SU-DHL-6 (cell line): ENCODE measurements around the gene ELOVL6.

Experiments used
- H2AFZ ChIP-seq: fragments of 200-600 bp; sonication (generic); 2 replicates; pipeline ENCODE4 v1.6.1; 2014; ENCODE audit warnings: low read depth, mild to moderate bottlenecking, moderate library complexity, mixed read lengths, antibody characterized with exemption, low read length; ENCODE audit not compliant: severe bottlenecking
- H3F3A ChIP-seq: fragments of 200-600 bp; shearing (Covaris generic); 2 replicates; pipeline ENCODE4 v1.6.0; 2016; ENCODE audit warnings: antibody characterized with exemption, mild to moderate bottlenecking; ENCODE audit not compliant: insufficient read depth
- H3K27ac ChIP-seq: fragments of 200-600 bp; sonication (generic); 2 replicates; pipeline ENCODE4 v1.5.1; 2016; ENCODE audit warnings: low read depth, mild to moderate bottlenecking, low read length, moderate library complexity, mixed read lengths
- H3K27me3 ChIP-seq: fragments of 200-600 bp; sonication (generic), shearing (Covaris generic); 2 replicates; pipeline ENCODE4 v1.6.0; 2014; ENCODE audit warnings: mild to moderate bottlenecking, low read length
- H3K36me3 ChIP-seq: fragments of 200-600 bp; sonication (generic); 2 replicates; pipeline ENCODE4 v1.6.1; 2014; ENCODE audit warnings: mild to moderate bottlenecking, low read length, mixed read lengths
- H3K4me2 ChIP-seq: fragments of 300-600, 200-600 bp; shearing (Covaris generic), sonication (generic); 2 replicates; pipeline ENCODE4 v1.6.0; 2014; ENCODE audit warnings: low read length, low read depth, mild to moderate bottlenecking; ENCODE audit not compliant: poor library complexity, severe bottlenecking
- H3K4me3 ChIP-seq: fragments of 200-600 bp; sonication (generic); 2 replicates; pipeline ENCODE4 v1.5.1; 2014; ENCODE audit warnings: antibody characterized with exemption, low read length, mild to moderate bottlenecking, mixed read lengths; ENCODE audit not compliant: insufficient read depth, poor library complexity, severe bottlenecking
- H3K79me2 ChIP-seq: fragments of 200-600 bp; sonication (generic); 2 replicates; pipeline ENCODE4 v1.6.1; 2014; ENCODE audit warnings: mild to moderate bottlenecking, low read length, moderate library complexity; ENCODE audit not compliant: insufficient read depth
- H3K9ac ChIP-seq: fragments of 200-600 bp; sonication (generic); 2 replicates; pipeline ENCODE4 v1.7.0; 2014; ENCODE audit warnings: mild to moderate bottlenecking, low read length
- H3K9me2 ChIP-seq: fragments of 200-600 bp; sonication (generic); replicated peaks from 2 replicates; pipeline ENCODE4 v1.6.1; 2014; ENCODE audit warnings: low read length; ENCODE audit not compliant: insufficient read depth
- H3K9me3 ChIP-seq: fragments of 200-600 bp; sonication (generic); 2 replicates; pipeline ENCODE4 v1.6.1; 2014; ENCODE audit warnings: low read length, mixed read lengths; ENCODE audit not compliant: insufficient read depth
- H4K20me1 ChIP-seq: fragments of 200-600 bp; sonication (generic); 2 replicates; pipeline ENCODE4 v1.6.1; 2014; ENCODE audit warnings: low read depth, mild to moderate bottlenecking, antibody characterized with exemption, low read length, moderate library complexity, mixed read lengths
- EZH2phosphoT487 ChIP-seq: fragments of 200-600 bp; sonication (generic), shearing (Covaris generic); conservative IDR thresholded peaks from 2 replicates; pipeline ENCODE4 v1.6.1; 2018; ENCODE audit warnings: mild to moderate bottlenecking, antibody characterized with exemption, low read length, moderate library complexity, mixed read lengths
- TF ChIP-seq, protein P1 (sequence below): fragments of 200-600 bp; sonication (generic); IDR thresholded peaks from one replicate; pipeline ENCODE4 v1.5.1; 2017; ENCODE audit warnings: antibody characterized with exemption, mild to moderate bottlenecking, low read length, moderate library complexity; ENCODE audit not compliant: insufficient read depth, poor library complexity, severe bottlenecking

The ELOVL6 gene

DNA sequence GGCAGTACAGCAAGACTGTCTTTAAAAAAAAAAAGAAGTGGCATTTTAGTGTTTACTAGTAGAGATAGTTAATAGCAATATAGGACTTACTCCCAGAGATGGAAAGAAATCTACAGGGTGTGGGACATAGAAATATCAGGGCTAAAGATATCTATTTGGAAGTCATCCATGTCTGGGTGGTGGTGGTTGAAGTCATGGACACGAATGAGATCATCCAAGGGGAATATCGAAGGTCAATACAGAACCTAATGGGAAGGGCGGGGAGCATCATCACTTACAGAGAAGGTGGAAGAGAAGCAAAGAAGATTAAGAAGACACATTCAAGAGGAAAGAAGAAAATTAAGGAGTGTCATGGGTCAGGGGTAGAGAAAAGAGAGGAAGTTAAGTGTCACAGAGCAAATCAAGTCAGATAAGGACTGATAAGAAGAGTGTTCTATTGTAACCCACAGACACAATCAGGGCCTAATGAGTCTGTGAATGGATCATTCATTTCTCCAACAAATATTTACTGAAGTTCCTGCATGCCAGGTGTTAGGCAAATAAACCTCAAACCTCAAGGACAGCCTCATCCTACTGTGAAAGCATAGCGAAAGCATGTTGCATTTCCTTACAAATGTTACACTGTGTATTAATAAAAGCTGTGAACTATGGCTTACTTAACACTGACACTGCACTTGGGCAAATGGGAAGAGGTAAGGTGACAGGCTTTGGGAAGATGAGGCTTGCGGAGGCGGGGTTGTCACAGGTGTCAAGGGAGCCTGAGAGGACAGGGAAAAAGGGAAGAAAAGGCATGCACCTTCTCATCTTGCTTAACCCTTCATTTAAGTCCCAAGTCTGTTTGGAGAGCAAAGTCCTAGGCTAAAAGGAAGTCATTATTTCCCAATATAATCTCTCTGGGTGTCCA is 65.3 kb downstream of the ELOVL6 start:
- Histone ChIP-seq H3K36me3 (no peaks in the 10 kb centered on the region), H3K9ac (no peak overlapping the region), H3F3A (no peaks in the 10 kb centered on the region), H3K27me3 (no peaks in the 10 kb centered on the region), H4K20me1 (no peaks in the 10 kb centered on the region), H3K9me2 (no peaks in the 10 kb centered on the region), H3K4me2 (no peak overlapping the region), H3K79me2 (no peaks in the 10 kb centered on the region), H2AFZ (no peak overlapping the region), H3K4me3 (no peak overlapping the region), H3K9me3 (no peaks in the 10 kb centered on the region), H3K27ac (no peak overlapping the region)
- TF ChIP-seq EZH2phosphoT487, result no peak
- TF ChIP-seq, protein P1, sequence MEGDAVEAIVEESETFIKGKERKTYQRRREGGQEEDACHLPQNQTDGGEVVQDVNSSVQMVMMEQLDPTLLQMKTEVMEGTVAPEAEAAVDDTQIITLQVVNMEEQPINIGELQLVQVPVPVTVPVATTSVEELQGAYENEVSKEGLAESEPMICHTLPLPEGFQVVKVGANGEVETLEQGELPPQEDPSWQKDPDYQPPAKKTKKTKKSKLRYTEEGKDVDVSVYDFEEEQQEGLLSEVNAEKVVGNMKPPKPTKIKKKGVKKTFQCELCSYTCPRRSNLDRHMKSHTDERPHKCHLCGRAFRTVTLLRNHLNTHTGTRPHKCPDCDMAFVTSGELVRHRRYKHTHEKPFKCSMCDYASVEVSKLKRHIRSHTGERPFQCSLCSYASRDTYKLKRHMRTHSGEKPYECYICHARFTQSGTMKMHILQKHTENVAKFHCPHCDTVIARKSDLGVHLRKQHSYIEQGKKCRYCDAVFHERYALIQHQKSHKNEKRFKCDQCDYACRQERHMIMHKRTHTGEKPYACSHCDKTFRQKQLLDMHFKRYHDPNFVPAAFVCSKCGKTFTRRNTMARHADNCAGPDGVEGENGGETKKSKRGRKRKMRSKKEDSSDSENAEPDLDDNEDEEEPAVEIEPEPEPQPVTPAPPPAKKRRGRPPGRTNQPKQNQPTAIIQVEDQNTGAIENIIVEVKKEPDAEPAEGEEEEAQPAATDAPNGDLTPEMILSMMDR, result no peak

DNA sequence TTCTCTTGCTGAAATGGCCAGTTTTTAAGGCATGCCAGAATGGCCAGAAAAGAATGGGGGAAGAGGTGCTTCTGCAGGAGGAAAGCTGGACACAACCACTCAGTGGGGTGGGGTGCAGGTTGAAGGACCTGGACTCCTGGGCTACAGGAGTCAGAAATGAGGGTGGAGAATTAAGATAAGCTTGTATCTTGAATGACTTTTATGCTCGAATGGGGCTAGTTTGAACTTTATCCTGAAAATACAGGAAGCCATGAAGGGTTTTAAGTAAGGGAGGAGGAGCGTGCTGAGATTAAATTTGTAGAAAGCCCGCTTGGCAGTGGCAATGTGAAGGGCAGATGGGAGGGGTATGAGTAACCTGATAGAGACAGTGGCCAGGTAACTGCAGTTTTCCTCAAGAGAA is 66.5 kb downstream of the ELOVL6 start:
- Histone ChIP-seq H3K4me2 (no peak overlapping the region), H3K79me2 (no peaks in the 10 kb centered on the region), H3K9me2 (no peaks in the 10 kb centered on the region), H3K4me3 (no peak overlapping the region), H3K9ac (no peak overlapping the region), H4K20me1 (no peaks in the 10 kb centered on the region), H2AFZ (no peak overlapping the region), H3K27ac (no peak overlapping the region), H3K36me3 (no peaks in the 10 kb centered on the region), H3F3A (no peaks in the 10 kb centered on the region), H3K27me3 (no peaks in the 10 kb centered on the region), H3K9me3 (no peaks in the 10 kb centered on the region)
- TF ChIP-seq, protein P1, result no peak
- TF ChIP-seq EZH2phosphoT487, result no peak

DNA sequence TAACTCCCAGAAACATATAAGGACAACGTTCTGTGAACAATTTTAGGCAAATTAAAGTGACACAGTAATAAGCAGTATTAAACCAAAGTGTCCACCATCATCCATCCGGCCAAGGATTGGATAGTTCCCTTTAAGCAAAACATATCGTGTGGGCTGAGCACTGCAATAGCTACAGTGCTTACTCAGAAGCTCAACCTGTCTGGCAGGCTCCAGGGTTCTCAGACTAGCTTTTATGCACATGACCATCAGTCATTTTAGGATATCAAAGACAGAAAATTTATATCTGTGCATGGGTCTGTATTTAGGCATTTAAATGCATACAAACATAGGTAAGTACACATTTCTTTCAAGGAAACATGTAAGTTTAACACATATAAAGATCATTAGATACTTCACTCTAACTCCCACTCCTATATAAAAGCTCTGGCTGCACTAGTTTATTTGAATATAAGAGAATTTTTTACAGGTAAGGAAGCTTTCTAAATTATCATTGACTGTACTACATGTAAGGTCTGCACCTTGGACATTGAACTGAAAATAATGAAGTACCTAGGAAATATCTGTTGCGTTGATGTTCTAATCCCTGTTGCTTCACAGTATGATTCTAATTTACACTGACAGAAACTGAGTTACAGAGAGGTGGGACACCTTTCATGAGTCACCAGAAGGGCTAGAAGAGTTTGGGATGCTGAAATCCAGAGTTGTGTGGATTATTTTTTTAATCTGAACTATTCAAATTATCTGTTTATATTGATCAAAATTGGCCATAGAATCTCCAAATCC is 67.6 kb downstream of the ELOVL6 start:
- Histone ChIP-seq H3K9ac (no peak overlapping the region), H3F3A (no peaks in the 10 kb centered on the region), H3K36me3 (no peaks in the 10 kb centered on the region), H3K9me2 (no peaks in the 10 kb centered on the region), H2AFZ (no peak overlapping the region), H3K27ac (no peak overlapping the region), H3K9me3 (no peaks in the 10 kb centered on the region), H4K20me1 (no peaks in the 10 kb centered on the region), H3K79me2 (no peaks in the 10 kb centered on the region), H3K4me3 (no peak overlapping the region), H3K4me2 (no peak overlapping the region), H3K27me3 (no peaks in the 10 kb centered on the region)
- TF ChIP-seq EZH2phosphoT487, result no peak
- TF ChIP-seq, protein P1, result no peak
